ENCODE results near the gene ECT2.

The ECT2 gene

GRCh38 chr3:172869368-172869771 is 118.8 kb downstream of the ECT2 start:
- DNase-seq: no peak

GRCh38 chr3:172869784-172870518 is 119.4 kb downstream of the ECT2 start:
- no peak for DNase-seq

All from stimulated activated CD4-positive, alpha-beta T cell treated with anti-CD3 and anti-CD28 coated beads, Interleukin-2, amount 100 ng/mL, for 48 hours (primary cell).